ENCODE results near the gene NLGN1.
"Not testable (repeated sequence)": the region's sequence is repeated elsewhere in the genome, so short reads cannot be mapped to it uniquely, and the experiment has no call there.

Gene NLGN1

DNA sequence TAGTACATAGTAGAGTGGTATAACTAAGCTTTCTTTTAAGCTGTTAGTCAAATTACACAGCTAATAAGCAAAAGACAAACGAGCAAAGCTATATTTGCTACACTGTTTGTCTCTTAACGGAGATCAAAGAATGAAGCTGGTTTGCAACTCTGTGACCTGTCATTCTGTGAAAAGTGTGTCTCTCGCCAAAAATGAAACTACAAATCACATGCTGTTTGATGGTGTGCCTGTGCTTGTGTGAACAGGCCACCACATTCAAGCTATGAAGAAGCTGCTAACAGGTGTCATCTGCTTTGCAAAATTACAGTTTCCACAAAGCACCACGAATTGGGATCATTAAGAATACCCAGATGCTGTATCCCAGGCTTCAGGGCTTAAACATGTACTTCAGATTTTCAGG lies 793.8 kb downstream of the NLGN1 start:
- no peak for DNase-seq
- intact Hi-C loops (cut with DNase I) = no loop called here

DNA sequence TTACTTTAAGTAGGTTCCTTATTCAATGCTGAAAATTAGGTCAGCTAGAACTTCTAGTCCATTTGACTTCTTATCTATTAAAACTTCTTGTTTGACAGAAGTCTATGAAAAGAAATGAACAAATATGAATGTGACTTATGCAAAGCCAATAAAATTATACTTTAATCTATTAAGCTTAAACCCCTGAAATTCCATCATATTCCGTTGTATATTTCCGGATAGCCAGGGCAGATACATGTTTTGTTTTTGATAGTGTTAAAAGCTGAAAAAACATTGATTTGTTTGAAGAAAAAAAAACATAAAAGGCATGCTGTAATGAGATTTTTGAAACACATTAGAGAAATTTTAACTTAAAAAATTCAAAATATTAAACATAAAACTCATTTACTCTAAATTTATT lies 794.4 kb downstream of the NLGN1 start:
- intact Hi-C loops (cut with DNase I) = no loop called here
- no peak for DNase-seq

DNA sequence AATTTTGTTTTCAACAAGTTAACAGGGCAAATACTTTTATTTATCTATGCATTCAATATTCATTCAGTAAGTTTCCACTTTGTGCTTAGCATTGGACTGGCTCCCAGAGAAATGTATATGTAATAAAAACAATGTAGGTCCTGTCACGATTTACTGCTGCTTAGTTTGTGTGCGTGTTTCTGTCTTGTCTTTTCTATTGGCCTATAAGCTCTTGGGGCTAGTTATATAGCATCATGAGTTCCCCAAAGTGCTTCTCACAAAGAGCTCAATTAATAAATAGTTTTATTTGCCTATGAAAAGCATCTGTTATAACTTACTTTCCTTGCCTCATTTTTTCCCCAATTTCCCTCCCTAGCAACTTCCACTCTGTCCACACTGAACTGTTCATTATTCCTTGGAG lies 794.9 kb downstream of the NLGN1 start:
- intact Hi-C loops (cut with DNase I) = no loop called here
- no peak for DNase-seq

DNA sequence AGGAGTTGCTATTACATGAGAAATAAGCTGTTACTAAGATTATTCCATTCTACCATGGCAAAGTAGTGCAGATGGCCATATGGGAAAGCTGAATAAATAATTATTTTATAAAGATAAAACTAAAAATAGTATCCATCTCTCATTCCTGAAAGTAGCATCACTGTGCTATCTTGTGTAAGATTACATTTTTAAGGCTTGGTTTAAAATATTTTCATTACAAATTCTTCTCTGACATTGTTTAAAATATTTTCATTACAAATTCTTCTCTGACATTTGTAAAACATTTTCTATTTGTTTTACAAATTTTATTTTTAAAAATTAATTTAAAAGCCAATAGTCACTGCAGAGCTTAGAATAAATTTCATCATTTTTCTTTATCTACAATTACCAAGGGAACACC lies 796.1 kb downstream of the NLGN1 start:
- DNase-seq = no peak
- intact Hi-C loops (cut with DNase I) = no loop called here

DNA sequence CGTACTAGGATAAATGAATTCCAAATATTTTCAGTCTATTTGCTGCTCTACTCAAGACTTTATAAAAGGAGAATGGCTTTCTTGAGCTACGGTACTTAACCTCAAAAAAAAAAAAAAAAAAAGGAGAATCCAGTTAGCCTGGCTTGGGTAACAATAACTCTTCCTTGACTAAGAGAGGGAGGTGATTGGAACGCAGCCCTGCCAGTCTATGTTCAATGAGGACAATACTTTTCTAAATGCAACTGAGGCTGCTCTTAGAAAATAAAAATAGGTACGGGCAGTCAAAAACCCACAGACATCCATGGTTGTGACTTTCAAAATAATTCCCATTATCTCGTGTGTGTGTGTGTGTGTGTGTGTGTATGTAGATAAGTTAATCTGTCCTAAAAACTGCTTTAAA lies 799.9 kb downstream of the NLGN1 start:
- intact Hi-C loops (cut with DNase I) = no loop called here
- DNase-seq = no peak

DNA sequence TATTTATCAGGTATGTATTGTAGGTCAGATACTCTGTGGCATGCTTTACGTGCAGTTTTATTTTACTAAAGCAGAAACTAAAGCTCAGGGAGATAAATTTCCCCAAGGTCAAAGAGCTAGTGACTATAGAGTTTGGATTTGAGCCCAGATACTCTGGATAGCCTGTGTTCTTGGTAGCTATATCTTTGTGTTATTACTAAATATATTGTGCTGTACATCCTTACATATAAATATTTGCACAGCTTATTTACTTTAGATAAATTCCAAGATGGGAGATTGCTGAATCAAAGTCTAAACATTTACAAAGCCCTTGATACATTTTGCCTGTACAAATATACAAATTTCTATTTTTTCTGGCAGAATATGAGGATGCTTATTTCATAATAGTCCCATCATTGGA lies 800.7 kb downstream of the NLGN1 start:
- no peak for DNase-seq

DNA sequence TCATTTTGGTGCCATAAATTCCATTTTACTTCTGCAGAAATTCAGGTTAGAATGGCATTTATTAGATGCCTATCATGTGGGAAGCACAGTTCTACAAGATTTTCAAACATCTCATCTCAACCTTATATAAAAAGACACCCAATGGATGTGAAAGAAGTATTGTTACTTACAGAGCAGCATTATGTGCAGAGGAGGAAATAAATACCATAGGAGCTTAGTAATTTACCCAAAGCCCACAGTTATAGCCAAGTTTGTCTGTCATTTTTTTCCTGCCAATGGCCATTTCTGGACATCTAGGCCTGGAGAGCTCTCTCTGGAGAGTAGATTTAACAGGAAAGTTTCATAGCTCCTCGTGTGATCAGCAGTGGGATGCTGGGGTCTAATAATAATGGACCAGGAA lies 802.2 kb downstream of the NLGN1 start:
- DNase-seq = no peak
- intact Hi-C loops (cut with DNase I) = no loop called here

More for the DNA sequence above, 800.7 kb downstream of the NLGN1 start:
- intact Hi-C loops (cut with DNase I) = no loop called here

DNA sequence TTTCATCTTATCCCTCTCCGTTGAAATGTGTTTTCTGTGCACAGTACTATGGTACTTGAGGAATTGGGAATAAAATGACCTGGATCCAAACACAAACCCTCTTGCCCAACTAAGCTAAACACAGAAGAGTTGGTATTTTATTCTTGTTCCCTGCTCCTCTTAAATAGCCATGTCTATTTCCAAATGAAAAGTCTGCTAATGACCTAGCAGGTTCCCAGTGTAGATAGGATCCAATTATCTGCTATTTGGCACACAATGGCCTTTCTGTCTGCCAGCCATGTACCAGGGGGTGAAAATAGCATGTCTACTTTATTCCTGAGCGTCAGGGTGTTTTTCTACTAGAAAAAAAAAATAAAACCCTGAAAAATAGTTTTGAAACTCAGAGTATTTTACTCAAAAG lies 804.6 kb downstream of the NLGN1 start:
- no peak for DNase-seq
- intact Hi-C loops (cut with DNase I) = no loop called here

DNA sequence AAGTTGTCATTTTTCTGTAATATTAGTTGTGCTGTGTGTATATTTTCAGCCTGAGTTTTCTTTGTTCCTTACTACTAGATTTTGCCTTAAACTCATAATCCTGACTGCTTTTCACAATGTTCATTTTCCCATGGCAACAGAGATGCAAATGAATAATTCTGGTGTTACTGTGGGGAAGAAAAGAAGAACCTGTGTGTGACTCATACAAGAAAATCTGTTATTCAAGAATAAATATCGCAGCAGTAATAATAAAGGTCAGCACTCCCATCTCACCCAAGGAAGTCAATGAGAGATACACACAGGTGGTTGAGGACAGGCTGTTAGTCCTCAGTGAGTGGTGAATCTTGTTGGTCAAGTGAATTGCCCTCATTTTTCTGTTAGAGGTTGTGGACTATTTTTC lies 805.0 kb downstream of the NLGN1 start:
- intact Hi-C loops (cut with DNase I) = no loop called here
- no peak for DNase-seq

DNA sequence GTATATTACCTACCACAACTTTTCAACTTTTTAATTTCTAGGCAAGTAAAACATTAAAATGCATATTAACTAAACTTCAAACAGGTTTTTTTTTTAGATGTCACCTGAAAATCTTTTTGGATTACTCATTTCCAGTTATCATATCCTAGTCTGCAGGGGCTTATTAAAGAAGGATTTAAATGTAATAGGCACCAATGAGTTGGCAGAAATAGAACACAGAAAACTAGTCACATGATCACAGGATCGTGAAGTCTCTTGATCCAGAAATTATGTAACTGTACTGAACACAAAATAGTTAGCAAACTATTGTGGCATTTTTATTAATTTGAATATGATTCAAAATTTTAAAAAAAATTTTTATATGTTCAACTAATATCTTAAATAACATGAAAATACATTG lies 807.2 kb downstream of the NLGN1 start:
- no peak for DNase-seq
- intact Hi-C loops (cut with DNase I) = no loop called here

DNA sequence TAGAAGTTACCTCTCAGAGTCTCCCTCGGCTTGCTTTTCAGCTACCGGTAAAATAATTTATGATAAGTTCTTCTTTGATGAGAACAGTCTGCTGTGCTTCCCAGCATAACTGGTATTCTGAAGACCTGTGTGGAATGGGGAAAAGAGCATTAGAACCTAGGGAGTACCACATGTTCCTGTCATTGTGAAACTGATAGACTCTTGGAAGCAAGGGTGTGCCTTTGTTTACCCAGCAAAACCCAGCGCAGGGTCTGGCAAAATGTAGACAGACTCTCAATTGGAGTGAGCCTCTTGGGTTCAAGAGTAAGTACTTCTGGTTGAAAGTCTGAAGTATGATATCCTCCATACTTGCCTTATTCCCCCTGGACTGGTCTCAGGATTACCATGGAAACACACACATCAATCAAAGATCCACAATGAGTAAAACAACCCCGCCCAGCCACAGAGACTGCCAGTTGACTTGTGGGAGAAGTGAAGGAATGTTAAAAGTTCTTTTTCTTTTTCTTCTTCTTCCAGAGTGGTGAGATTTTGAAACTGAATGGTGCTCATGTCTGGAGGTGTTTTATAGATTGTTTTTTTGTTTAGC lies 809.2 kb downstream of the NLGN1 start:
- intact Hi-C loops (cut with DNase I) = no loop called here
- no peak for DNase-seq

DNA sequence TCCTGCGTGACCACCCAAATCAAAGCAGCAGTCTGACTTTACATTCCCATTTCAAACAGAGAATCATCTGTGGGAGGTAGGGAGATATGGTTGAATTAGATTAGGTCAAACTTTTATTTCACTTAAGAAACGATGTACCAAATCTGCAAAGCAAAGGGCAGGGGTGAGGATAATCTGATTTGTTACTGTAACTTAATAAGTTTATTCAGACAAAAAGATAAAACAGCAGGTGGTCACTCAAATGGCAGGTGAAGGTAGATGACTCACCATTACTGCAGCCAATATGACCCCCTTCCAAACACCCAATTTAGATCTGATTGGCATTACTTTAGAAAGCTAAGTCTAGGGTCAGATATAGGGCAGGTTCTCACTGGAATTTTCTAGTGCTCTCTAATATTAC lies 810.6 kb downstream of the NLGN1 start:
- DNase-seq = no peak
- intact Hi-C loops (cut with DNase I) = no loop called here

DNA sequence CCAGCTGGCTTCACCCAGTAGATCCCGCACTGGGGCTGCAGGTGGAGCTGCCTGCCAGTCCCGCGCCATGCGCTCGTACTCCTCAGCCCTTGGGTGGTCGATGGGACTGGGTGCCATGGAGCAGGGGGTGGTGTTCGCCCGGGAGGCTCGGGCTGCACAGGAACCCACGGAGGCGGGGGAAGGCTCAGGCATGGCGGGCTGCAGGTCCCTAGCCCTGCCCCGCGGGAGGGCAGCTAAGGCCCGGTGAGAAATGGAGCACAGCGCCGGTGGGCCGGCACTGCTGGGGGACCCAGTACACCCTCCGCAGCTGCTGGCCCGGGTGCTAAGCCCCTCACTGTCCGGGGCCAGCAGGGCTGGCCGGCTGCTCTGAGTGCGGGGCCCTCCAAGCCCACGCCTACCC lies 814.4 kb downstream of the NLGN1 start:
- intact Hi-C loops (cut with DNase I) = not testable (repeated sequence)
- DNase-seq = peak in 1 of 10 donors; percentile 47

DNA sequence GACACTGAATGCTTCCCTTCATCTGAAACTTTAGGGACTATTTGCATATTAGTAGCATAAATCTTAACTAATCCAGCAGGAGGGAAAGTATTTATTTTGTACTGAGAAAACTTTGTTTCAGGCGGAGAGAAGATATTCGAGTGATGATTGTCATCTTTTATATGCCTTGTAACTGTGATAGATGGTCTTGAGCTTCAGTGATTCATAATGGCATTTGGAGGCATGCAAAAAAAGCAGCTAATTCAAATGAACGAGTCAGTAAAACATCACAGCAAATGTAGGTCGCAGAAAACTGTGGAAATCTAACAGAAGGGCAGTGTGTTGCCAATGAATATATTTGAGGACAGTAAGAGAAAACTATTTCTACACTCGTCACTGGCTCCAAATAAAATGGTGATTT lies 817.9 kb downstream of the NLGN1 start:
- DNase-seq = no peak
- intact Hi-C loops (cut with DNase I) = no loop called here

DNA sequence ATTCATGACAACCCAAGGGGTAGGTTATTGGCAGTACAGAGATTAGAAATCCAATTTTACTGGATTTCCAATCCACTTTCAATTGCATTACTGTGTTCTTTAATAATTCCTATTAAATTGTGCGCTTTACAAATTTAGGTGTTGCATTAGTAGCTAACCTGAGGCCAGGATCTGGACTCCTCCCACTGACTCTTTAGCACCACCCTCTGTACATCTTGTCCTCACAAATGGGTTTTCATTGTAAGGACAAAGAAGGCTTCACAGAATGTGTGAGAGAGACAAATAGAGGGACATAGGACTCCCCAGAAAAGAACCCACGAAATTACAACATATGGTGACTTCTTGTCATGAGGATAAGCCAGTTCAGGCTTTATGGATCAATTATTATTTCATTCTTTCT lies 818.5 kb downstream of the NLGN1 start:
- no peak for DNase-seq
- intact Hi-C loops (cut with DNase I) = no loop called here

DNA sequence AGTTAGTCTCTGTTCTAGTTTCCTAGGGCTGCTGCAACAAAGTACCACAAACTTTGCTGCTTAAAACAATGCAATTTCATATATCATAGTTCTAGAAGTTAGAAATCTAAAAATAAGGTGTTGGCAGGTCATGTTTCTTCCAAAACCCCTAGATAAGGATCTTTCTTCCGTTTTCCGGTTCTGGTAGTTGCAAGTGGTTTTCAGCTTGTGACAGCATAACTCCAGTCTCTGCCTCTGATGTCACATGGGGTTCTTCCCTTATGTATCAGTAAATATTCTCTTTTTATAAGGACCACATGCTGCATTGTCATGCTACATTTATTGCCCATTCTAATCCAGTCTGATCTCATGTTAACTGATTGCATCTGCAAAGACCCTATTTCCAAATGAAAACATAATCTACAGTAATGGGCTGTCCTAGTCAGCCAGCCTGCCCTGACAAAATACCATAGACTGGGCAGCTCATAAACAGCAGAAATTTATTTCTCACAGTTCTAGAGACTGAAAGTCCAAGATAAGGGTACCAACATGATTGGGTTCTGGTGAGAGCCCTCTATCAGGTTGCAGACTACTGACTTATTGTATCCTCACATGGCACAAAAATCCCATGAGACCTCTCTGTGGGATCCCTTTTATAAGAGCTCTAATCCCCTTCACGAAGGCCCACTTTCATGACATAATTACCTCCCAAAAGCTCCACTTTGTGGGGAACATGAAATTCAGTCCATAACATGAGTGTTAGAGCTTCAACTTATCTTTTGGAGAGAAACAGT lies 819.6 kb downstream of the NLGN1 start:
- intact Hi-C loops (cut with DNase I) = no loop called here
- DNase-seq = no peak

DNA sequence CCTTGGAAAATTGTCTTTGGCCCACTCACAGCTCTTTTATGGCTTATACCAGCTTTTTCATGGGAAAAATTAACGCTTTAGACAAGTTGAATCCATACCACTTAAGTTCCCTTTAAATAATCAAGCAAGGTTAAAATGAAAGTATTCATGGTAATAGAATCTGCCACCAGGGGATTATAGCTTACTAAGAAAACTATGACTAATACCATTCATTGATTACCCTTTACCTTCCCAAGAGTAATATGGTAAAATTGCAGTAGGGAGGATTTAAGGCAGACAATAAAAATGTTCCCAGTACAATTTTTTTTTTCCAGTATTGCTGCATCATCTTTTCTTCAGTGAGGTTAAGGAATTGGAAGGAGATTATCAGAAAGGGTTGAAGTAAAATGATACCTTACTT lies 820.5 kb downstream of the NLGN1 start:
- intact Hi-C loops (cut with DNase I) = no loop called here
- no peak for DNase-seq

DNA sequence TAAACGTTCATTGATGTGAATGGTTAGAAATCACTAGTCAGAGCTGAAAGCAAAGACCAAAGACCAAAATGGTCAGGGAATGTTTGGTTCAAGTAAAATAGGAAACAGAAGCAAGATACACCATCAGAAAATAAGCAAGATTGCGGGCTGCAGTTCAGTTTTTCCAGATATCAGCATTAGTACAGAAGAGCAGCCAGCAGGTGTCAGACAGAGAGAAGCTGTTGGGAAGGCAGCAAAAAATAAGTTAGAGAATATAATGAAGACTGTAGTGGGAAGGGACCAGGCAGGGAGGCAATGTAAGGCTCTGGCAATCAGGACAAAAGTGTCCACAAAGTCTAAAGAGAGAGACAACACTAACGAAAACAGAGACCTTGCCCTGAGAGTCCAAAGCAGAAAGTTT lies 822.2 kb downstream of the NLGN1 start:
- DNase-seq = no peak
- intact Hi-C loops (cut with DNase I) = no loop called here

DNA sequence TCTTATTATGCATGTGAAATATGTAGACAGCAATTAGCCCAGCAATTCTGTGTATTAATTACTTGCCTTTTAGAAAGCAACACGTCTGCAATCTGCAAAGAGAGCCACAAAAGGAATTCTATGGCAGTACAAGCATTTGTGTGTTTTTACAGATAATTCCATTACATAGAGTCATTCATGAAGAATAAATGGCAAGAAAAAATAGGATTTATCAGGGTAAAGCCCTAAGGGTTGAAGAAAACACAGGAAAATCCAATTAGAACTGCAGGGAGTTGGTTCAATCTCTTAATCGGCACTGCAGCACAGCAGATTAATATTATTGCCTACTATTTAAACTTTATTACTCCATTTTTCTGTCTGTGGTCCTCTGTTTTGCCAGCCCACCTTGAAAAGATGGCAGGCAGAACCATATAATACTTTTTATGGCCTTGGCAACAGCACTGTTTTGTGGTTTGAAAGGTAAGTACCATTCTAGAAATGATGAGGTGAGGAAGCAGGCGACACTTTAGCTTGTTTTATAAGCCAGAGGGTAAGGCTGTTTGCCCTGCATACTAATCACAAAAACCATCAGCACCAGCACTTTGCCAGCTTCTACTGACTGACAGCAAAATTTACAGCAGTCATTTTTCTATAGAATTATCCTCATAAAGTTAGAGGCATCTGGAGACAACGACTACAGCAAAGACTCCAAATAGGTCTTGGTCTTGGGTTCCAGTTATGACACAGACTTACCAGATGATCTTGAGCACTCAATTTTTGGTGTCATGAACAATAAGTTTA lies 823.4 kb downstream of the NLGN1 start:
- intact Hi-C loops (cut with DNase I) = no loop called here
- DNase-seq = no peak

DNA sequence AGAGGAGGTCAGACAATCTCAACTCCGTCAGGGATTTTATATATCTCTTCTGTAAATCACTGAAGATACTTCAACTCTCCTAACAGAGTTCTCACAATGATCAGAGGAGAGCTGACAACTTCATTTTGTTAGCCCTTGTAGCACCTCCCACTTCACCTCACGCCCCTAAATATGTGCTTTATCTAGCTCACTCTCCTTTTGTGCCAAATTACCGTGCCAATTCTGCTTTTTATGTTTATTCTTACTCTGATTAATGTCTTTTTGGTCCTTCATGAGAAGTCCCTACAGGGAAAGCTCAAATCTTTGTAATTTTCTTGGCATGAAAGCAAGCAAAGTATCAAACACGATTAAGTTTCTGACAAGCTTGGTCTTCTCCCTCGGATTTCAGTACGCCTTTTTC lies 825.5 kb downstream of the NLGN1 start:
- no peak for DNase-seq
- intact Hi-C loops (cut with DNase I) = no loop called here

DNA sequence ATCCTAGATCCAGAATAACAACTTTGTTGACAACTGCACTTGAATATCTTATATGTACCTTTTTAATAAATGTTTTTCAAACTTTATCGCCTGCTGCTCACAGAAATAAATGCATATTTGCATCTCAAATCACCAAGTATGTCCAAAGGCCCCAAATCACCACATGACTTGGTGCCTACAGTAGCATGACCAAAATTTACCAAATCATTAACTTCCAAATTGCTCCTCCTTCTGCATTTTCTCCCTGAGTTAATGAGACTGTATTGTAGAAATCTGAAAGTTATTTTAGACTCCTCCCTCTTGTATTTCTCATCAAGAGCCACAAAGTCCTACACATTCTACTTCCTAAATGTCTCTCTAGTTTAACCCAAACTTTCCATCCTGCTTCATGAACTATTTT lies 826.1 kb downstream of the NLGN1 start:
- intact Hi-C loops (cut with DNase I) = no loop called here
- DNase-seq = no peak

DNA sequence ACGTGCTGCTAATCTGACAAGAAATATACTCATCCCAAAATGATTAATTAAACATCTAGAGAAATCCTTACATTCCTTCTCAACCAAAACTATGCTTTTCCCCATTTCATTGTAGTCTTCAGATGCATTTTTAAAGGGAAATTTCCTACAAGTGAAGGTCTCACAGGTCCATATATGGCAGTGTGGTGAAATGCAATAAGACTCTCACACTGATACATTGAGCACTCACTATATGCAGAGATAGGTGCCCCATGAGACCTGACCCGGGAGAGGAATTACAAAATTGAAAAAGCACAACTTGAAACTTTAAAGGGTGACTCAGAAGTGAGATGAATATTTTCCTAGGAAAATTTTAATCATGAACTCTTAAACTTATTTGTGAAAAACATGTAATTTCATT lies 832.4 kb downstream of the NLGN1 start:
- intact Hi-C loops (cut with DNase I) = no loop called here
- no peak for DNase-seq
